ENCODE results near the gene USP34.
"Not testable (repeated sequence)": the region's sequence is repeated elsewhere in the genome, so short reads cannot be mapped to it uniquely, and the experiment has no call there.

The USP34 gene, protein sequence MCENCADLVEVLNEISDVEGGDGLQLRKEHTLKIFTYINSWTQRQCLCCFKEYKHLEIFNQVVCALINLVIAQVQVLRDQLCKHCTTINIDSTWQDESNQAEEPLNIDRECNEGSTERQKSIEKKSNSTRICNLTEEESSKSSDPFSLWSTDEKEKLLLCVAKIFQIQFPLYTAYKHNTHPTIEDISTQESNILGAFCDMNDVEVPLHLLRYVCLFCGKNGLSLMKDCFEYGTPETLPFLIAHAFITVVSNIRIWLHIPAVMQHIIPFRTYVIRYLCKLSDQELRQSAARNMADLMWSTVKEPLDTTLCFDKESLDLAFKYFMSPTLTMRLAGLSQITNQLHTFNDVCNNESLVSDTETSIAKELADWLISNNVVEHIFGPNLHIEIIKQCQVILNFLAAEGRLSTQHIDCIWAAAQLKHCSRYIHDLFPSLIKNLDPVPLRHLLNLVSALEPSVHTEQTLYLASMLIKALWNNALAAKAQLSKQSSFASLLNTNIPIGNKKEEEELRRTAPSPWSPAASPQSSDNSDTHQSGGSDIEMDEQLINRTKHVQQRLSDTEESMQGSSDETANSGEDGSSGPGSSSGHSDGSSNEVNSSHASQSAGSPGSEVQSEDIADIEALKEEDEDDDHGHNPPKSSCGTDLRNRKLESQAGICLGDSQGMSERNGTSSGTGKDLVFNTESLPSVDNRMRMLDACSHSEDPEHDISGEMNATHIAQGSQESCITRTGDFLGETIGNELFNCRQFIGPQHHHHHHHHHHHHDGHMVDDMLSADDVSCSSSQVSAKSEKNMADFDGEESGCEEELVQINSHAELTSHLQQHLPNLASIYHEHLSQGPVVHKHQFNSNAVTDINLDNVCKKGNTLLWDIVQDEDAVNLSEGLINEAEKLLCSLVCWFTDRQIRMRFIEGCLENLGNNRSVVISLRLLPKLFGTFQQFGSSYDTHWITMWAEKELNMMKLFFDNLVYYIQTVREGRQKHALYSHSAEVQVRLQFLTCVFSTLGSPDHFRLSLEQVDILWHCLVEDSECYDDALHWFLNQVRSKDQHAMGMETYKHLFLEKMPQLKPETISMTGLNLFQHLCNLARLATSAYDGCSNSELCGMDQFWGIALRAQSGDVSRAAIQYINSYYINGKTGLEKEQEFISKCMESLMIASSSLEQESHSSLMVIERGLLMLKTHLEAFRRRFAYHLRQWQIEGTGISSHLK (N-terminal part only)

GRCh38 chr2:61470965-61471904 lies at the start of gene USP34:
Gene USP34 (minus strand): TSS chr2:61471087. CDS start chr2:61470692, 395 bp downstream.
- peak; percentile 90 for DNase-seq

DNA sequence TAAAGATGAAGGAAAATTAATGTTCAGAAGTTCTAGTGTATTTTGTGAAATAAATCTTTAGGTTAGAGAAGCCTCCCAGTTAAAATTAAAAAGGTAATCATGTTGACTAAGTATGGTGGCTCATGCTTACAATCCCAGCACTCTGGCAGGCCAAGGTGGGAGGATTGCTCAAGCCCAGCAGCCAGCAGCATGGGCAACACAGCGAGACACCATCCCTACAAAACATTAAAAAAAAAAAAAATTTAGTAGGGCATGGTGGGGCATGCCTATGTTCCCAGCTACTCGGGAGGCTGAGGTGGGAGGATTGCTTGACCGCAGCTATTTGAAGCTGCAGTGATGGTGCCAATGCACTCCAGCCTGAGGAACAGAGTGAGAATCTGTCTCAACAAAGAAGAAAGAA lies 49.4 kb upstream of the USP34 start:
- DNase-seq, result no peak

- no peak for DNase-seq
Measured at GRCh38 chr2:61512768-61513398, 42.0 kb upstream of the USP34 start.

DNA sequence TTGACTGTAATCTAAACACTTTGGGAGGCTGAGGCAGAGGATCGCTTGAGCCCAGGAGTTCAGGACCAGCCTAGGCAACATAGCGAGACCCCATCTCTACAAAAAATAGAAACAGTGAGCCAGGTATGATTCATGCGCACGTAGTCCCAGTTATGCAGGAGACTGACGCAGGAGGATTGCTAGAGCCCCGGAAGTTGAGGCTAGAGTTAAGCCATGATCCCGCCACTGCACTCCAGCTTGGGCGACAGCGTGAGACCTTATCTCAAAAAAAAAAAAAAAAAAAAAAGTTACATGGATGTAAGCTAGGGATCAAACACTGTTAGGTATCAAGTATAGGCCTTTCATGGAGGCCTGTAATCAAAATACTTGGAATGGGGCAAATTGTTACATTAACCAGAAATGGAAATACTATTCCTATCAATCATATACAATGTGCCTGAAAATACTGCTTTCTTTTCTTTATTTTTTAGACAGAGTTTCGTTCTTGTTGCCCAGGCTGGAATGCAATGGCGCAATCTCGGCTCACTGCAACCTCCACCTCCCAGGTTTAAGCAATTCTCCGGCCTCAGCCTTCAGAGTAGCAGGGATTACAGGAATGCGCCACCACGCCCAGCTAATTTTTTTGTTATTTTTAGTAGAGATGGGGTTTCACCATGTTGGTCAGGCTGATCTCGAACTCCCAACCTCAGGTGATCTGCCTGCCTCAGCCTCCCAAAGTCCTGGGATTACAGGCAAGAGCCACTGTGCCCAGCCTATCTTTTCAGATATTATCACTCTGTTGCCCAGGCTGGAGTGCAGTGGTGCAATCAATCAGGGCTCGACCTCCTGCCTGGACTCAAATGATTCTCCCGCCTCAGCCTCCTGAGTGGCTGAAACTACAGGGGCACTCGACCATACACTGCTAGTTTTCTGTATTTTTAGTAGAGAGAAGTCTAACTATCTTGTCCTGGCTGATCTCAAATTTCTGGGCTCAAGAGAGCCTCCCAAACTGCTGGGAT lies 40.1 kb upstream of the USP34 start:
- DNase-seq, result no peak

DNA sequence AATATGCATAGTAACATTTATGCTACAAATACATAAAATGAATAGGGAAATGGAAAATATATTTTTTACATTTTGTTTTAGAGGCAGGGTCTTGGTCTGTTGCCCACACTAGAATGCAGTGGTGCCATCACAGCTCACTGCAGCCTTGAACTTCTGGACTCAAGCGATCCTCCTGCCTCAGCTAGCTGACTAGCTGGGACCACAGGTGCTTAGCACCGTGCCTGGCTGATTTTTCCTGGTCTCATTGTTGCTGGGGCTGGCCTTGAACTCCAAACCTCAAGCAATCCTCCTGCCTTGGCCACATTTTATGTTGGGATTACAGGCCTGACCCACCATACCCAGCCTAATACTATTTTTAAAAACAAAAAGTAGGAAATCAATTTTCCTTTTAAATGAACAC lies 34.1 kb upstream of the USP34 start:
- no peak for DNase-seq

- no peak for DNase-seq
Measured at GRCh38 chr2:61499060-61499459, 28.2 kb upstream of the USP34 start.

DNA sequence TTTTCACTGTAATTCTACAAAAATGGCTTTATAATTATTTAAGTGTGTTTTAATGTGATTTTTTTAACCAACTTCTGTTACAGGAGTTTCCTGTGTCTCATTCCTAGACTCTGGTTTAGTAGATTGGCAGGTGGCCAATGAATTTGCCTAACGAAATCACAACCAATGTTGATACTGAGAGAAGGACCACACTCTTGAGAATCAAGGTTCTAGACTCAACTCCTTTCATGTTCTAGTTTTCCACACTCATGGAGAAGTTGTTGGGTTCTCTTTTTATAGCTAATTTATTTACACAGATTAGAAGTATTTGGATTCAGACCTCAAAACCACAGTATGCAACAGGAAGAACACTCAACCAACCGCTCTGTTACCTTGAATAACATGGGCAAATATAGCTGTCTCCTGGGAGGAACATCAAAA lies 22.6 kb upstream of the USP34 start:
- DNase-seq, result no peak

DNA sequence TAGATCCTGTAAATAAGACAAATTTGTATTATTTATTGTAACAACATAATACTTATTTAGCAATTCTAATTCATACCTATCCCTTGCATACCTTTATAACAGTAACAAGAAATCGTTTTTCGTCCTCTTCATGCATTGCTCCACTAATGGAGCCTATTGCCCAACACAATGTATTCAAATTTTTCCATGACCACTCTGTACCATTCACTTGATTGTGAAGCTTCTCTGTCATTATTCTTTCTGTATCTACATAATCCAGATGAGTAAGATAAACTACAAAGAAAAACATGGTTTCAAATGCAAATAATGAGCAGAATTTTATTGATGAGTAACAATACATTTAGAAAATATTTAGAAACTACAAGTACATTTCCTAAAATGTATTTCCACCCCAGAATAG lies 21.6 kb upstream of the USP34 start:
- no peak for DNase-seq

DNA sequence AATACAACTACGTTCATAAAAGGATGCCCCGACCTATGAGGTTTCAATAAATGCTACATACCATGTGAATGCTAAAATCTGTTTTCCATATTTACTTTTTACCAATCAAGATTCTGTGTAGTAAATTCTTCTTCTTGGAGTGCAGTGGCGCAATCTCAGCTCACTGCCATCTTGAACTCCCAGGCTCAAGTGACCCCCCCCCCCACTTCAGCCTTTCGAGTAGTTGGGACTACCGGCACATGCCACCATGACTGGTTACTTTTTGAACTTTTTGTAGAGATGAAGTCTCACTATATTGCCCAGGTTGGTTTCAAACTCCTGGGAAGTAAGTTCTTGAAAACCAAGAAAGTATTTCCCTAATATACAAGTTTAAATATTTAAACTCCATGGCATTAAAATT lies 14.4 kb upstream of the USP34 start:
- DNase-seq, result no peak

- DNase-seq, result no peak
Measured at GRCh38 chr2:61478086-61478485, 7.2 kb upstream of the USP34 start.

- DNase-seq, result not testable (repeated sequence)
Measured at GRCh38 chr2:61476929-61477589, 6.2 kb upstream of the USP34 start.

DNA sequence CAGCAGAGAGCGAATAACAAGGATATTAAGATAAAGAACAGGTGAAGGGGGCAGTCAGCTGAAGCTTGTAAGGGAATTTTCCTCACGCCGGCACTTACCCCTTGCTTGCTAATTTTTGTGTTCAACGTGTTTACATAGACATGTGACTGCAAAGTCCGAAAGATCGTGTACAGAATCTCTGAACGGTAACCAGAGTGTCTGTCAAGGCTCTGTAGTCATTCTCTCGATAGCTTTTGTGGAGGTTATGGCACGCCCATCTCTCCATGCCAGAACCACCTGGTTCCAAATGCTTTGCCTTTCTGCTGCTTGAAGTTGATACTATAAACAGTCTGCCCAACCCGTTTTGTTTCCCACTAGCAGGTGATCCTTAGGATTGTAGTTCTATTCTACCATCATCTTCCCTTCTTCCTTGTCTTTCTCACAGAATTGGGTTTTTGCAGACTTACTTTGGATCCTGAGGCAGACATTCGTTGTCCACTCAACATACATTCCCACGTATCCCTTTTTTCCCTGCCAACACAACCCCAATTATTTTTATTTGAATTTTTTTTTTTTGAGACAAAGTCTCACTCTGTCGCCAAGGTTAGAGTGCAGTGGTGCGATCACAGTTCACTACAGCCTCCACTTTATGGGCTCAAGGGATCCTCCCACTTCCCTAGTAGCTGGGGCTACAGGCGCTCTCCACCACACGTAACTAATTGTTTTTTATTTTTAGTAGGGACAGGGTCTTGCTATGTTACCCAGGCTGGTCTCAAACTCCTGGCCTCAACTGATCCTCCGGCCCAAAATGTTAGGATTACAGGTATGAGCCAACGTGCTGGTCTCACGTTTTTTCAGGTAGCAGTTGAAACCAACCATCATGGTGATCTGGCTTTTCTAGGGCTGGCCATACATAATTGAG lies 1.3 kb upstream of the USP34 start:
- peak; percentile 15 for DNase-seq

GRCh38 chr2:61470122-61470951 lies 550 bp downstream of the USP34 start:
- DNase-seq, result peak; percentile 77

DNA sequence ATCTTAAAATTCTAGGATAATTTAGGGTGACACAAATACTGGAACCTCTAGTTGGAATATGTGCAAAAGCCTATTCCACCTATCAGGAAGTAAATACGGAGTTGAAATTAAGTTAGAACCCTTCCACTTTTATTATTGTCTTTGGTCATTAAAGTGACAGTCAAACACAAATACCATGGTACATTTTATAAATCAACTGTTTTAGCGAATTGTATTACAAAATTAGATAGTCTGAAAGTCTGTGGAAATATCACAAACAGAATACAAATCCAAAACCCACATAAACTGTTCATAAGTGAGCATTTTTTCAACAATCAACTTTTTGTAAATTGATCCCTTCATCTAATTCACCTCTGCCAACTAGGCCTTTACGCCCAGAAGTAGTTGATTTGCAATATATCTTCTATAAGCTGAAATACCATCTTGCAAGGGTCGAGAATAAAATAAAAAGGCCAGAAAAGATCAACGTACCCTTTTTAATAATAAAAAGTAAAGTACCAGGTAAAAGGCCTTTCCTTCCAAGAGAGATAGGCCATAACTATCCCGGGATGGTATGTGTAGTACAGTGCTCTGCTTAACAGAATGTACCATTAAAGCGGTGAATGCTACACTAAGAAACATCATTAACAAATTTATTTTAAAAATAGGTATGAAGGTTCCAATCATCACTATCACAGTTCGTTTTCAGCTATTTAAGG lies 1.3 kb downstream of the USP34 start:
- DNase-seq, result no peak

DNA sequence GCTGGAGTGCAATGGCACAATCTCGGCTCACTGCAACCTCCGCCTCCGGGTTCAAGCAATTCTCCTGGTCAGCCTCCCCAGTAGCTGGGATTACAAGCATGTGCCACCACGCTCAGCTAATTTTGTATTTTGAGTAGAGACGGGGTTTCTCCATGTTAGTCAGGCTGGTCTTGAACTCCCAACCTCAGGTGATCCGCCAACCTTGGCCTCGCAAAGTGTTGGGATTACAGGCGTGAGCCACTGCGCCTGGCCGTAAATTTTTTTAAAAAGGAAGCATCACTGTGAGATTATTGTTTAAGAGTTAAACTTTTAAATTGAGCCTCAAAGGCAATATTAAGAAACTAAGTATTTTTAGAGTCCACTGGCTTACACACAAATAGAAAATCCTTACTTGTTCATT lies 2.7 kb downstream of the USP34 start:
- DNase-seq, result not testable (repeated sequence)

GRCh38 chr2:61465045-61465444 lies 5.8 kb downstream of the USP34 start:
- DNase-seq, result no peak

All from activated CD4-positive, alpha-beta T cell treated with anti-CD3 and anti-CD28 coated beads, Interleukin-2, amount 50 U/mL, for 1 hour (primary cell).